Measurements from ENCODE around the gene NRXN2.

NRXN2 gene

DNA sequence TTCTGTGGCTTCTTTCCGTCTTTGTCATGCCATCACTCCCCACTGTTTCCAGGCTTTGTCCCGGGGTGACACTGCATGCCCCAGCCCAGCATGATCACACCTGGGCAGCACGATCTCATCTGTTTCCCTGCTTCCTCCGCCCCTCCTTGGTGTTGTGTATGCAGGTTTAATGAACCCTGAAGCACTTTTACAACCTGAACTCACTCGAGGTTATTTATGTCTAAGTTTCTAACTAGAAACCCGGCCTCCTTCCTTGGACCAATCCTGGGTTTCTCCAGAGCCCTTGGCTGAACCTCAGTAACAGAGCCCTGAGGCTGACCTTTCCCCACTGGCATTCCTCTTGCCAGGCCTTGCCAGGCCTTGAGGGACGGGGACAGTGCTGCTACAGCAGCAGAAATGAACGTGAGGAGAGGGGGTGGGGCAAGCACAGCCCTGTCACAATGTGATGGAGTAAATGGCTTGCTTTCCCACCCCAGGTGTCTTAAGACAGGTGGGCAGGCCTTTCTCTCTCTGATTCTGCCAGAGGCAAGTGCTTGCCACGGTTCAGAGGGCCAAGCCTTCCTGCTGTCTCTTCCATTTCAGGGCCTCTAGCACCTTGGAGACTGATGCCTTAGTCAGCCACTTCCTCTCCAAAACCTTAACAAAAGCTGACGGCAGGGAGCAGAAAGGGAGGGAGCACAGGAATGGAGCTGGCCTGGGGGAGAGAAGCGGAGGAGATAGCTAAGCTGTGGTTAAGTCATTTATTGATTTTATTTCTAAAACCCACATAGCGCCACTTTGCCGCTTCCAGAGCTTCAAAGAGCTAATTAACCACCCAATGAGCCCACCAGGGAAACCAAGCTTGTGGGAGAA is 39.9 kb upstream of the NRXN2 start (continued):
- TF ChIP-seq, protein P1, sequence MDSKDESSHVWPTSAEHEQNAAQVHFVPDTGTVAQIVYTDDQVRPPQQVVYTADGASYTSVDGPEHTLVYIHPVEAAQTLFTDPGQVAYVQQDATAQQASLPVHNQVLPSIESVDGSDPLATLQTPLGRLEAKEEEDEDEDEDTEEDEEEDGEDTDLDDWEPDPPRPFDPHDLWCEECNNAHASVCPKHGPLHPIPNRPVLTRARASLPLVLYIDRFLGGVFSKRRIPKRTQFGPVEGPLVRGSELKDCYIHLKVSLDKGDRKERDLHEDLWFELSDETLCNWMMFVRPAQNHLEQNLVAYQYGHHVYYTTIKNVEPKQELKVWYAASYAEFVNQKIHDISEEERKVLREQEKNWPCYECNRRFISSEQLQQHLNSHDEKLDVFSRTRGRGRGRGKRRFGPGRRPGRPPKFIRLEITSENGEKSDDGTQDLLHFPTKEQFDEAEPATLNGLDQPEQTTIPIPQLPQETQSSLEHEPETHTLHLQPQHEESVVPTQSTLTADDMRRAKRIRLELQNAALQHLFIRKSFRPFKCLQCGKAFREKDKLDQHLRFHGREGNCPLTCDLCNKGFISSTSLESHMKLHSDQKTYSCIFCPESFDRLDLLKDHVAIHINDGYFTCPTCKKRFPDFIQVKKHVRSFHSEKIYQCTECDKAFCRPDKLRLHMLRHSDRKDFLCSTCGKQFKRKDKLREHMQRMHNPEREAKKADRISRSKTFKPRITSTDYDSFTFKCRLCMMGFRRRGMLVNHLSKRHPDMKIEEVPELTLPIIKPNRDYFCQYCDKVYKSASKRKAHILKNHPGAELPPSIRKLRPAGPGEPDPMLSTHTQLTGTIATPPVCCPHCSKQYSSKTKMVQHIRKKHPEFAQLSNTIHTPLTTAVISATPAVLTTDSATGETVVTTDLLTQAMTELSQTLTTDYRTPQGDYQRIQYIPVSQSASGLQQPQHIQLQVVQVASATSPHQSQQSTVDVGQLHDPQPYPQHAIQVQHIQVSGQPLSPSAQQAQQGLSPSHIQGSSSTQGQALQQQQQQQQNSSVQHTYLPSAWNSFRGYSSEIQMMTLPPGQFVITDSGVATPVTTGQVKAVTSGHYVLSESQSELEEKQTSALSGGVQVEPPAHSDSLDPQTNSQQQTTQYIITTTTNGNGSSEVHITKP (tag by site-specific recombination; IDR thresholded peaks at IDR 0.05) = peak; percentile 43; the same call in 1 of the 2 replicates
- no peak for TF ChIP-seq ZNF677 (tag by site-specific recombination; IDR thresholded peaks at IDR 0.05)
- no peak for TF ChIP-seq ZNF501 (tag by site-specific recombination; IDR thresholded peaks at IDR 0.05)
- TF ChIP-seq, protein P2, sequence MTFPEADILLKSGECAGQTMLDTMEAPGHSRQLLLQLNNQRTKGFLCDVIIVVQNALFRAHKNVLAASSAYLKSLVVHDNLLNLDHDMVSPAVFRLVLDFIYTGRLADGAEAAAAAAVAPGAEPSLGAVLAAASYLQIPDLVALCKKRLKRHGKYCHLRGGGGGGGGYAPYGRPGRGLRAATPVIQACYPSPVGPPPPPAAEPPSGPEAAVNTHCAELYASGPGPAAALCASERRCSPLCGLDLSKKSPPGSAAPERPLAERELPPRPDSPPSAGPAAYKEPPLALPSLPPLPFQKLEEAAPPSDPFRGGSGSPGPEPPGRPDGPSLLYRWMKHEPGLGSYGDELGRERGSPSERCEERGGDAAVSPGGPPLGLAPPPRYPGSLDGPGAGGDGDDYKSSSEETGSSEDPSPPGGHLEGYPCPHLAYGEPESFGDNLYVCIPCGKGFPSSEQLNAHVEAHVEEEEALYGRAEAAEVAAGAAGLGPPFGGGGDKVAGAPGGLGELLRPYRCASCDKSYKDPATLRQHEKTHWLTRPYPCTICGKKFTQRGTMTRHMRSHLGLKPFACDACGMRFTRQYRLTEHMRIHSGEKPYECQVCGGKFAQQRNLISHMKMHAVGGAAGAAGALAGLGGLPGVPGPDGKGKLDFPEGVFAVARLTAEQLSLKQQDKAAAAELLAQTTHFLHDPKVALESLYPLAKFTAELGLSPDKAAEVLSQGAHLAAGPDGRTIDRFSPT (tag by site-specific recombination; IDR thresholded peaks at IDR 0.05) = peak; percentile 24
- 0 out of 2 replicates have a peak, but pooled peaks have one; percentile 8 for TF ChIP-seq KLF8 (tag by site-specific recombination; IDR thresholded peaks at IDR 0.05)
- TF ChIP-seq KLF16 (tag by site-specific recombination; IDR thresholded peaks at IDR 0.05) = no peak
- peak; percentile 40; the same call in 1 of the 2 replicates for TF ChIP-seq ZNF366 (tag by site-specific recombination; conservative IDR thresholded peaks at IDR 0.05)
- no peak for TF ChIP-seq ZNF610 (tag by site-specific recombination; IDR thresholded peaks at IDR 0.05; ENCODE audit: borderline replicate concordance)
- TF ChIP-seq FEZF1 (tag by site-specific recombination; IDR thresholded peaks at IDR 0.05) = peak; percentile 92
- TF ChIP-seq ZNF146 (tag by site-specific recombination; IDR thresholded peaks at IDR 0.05) = no peak
- TF ChIP-seq ZNF473 (tag by site-specific recombination; IDR thresholded peaks at IDR 0.05) = no peak
- TF ChIP-seq, protein P3, sequence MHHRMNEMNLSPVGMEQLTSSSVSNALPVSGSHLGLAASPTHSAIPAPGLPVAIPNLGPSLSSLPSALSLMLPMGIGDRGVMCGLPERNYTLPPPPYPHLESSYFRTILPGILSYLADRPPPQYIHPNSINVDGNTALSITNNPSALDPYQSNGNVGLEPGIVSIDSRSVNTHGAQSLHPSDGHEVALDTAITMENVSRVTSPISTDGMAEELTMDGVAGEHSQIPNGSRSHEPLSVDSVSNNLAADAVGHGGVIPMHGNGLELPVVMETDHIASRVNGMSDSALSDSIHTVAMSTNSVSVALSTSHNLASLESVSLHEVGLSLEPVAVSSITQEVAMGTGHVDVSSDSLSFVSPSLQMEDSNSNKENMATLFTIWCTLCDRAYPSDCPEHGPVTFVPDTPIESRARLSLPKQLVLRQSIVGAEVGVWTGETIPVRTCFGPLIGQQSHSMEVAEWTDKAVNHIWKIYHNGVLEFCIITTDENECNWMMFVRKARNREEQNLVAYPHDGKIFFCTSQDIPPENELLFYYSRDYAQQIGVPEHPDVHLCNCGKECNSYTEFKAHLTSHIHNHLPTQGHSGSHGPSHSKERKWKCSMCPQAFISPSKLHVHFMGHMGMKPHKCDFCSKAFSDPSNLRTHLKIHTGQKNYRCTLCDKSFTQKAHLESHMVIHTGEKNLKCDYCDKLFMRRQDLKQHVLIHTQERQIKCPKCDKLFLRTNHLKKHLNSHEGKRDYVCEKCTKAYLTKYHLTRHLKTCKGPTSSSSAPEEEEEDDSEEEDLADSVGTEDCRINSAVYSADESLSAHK (tag by site-specific recombination; IDR thresholded peaks at IDR 0.05) = 0 out of 2 replicates have a peak, but pooled peaks have one; percentile 47
- TF ChIP-seq SP3 (tag by site-specific recombination; IDR thresholded peaks at IDR 0.05) = no peak
- no peak for TF ChIP-seq ZNF239 (tag by site-specific recombination; IDR thresholded peaks at IDR 0.05)
- TF ChIP-seq, protein P4, sequence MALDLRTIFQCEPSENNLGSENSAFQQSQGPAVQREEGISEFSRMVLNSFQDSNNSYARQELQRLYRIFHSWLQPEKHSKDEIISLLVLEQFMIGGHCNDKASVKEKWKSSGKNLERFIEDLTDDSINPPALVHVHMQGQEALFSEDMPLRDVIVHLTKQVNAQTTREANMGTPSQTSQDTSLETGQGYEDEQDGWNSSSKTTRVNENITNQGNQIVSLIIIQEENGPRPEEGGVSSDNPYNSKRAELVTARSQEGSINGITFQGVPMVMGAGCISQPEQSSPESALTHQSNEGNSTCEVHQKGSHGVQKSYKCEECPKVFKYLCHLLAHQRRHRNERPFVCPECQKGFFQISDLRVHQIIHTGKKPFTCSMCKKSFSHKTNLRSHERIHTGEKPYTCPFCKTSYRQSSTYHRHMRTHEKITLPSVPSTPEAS (tag by site-specific recombination; IDR thresholded peaks at IDR 0.05) = no peak
- no peak for TF ChIP-seq ZNF768 (tag by site-specific recombination; IDR thresholded peaks at IDR 0.05)
- TF ChIP-seq, protein P5, sequence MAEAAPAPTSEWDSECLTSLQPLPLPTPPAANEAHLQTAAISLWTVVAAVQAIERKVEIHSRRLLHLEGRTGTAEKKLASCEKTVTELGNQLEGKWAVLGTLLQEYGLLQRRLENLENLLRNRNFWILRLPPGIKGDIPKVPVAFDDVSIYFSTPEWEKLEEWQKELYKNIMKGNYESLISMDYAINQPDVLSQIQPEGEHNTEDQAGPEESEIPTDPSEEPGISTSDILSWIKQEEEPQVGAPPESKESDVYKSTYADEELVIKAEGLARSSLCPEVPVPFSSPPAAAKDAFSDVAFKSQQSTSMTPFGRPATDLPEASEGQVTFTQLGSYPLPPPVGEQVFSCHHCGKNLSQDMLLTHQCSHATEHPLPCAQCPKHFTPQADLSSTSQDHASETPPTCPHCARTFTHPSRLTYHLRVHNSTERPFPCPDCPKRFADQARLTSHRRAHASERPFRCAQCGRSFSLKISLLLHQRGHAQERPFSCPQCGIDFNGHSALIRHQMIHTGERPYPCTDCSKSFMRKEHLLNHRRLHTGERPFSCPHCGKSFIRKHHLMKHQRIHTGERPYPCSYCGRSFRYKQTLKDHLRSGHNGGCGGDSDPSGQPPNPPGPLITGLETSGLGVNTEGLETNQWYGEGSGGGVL (tag by site-specific recombination; IDR thresholded peaks at IDR 0.05) = peak; percentile 56
- no peak for TF ChIP-seq ZNF37A (tag by site-specific recombination; IDR thresholded peaks at IDR 0.05)
- TF ChIP-seq ZNF701 (tag by site-specific recombination; IDR thresholded peaks at IDR 0.05) = no peak
- TF ChIP-seq ZNF791 (tag by site-specific recombination; IDR thresholded peaks at IDR 0.05) = no peak
- TF ChIP-seq ZNF560 (tag by site-specific recombination; IDR thresholded peaks at IDR 0.05; ENCODE audit: borderline replicate concordance) = no peak
- TF ChIP-seq, protein P6, sequence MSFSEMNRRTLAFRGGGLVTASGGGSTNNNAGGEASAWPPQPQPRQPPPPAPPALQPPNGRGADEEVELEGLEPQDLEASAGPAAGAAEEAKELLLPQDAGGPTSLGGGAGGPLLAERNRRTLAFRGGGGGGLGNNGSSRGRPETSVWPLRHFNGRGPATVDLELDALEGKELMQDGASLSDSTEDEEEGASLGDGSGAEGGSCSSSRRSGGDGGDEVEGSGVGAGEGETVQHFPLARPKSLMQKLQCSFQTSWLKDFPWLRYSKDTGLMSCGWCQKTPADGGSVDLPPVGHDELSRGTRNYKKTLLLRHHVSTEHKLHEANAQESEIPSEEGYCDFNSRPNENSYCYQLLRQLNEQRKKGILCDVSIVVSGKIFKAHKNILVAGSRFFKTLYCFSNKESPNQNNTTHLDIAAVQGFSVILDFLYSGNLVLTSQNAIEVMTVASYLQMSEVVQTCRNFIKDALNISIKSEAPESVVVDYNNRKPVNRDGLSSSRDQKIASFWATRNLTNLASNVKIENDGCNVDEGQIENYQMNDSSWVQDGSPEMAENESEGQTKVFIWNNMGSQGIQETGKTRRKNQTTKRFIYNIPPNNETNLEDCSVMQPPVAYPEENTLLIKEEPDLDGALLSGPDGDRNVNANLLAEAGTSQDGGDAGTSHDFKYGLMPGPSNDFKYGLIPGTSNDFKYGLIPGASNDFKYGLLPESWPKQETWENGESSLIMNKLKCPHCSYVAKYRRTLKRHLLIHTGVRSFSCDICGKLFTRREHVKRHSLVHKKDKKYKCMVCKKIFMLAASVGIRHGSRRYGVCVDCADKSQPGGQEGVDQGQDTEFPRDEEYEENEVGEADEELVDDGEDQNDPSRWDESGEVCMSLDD (tag by site-specific recombination; IDR thresholded peaks at IDR 0.05) = no peak
- no peak; the same call in 1 of the 2 replicates for TF ChIP-seq GLIS2 (tag by site-specific recombination; IDR thresholded peaks at IDR 0.05)
